GM23248 (cell line): ENCODE results near the gene P2RX7.
"Not testable (repeated sequence)": the region's sequence is repeated elsewhere in the genome, so short reads cannot be mapped to it uniquely, and the experiment has no call there.

Source experiments
- EZH2 ChIP-seq: fragments of 200-600 bp; sonication (generic); IDR thresholded peaks from 2 replicates; pipeline ENCODE4 v1.6.1; 2018; ENCODE audit warnings: antibody characterized with exemption, mild to moderate bottlenecking; ENCODE audit not compliant: insufficient read depth, poor library complexity, severe bottlenecking
- EZH2phosphoT487 ChIP-seq: fragments of 200-600 bp; sonication (generic); IDR thresholded peaks from 2 replicates; pipeline ENCODE4 v1.6.1; 2018; ENCODE audit warnings: antibody characterized with exemption, moderate library complexity, mild to moderate bottlenecking, low read depth; ENCODE audit not compliant: insufficient read depth

GRCh38 chr12:121208571-121208970, 75.9 kb downstream of the P2RX7 start:
- not testable (repeated sequence) for TF ChIP-seq EZH2, EZH2phosphoT487
